ENCODE measurements around the gene RAD23B.

The RAD23B gene

DNA sequence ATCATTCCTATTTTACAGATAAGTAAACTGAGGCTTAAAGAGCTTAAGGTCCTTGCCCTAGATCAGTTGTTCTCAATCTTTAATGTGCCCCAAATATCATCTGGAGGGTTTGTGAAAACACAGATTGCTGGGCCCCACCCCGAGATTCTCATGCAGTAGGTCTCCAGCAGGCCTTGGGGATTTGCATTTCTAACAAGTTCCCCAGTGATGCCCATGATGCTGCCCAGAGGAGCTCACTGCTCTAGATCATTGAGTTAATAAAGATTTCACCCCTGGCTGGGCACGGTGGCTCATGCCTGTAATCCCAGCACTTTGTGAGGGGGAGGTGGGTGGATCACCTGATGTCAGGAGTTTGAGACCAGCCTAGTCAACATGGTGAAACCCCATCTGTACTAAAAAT is 42.8 kb upstream of the RAD23B start:
- H3K9ac ChIP-seq: no peak overlapping the region
- no peaks in the 10 kb centered on the region for H3K36me3 ChIP-seq (ENCODE audit: control insufficient read depth, insufficient read depth, low read length)
- no peak overlapping the region for H3K4me2 ChIP-seq (ENCODE audit: low read length)
- no peak for TF ChIP-seq CTCF (IDR thresholded peaks at IDR 0.05)
- no peaks in the 10 kb centered on the region for H3K79me2 ChIP-seq
- H3K9me3 ChIP-seq (ENCODE audit: control insufficient read depth, low read length): no peaks in the 10 kb centered on the region
- H2AFZ ChIP-seq: no peak overlapping the region
- no peaks in the 10 kb centered on the region for H3K27me3 ChIP-seq (ENCODE audit: control insufficient read depth, insufficient read depth, low read length)
- no peaks in the 10 kb centered on the region for H3K4me1 ChIP-seq
- H3K4me3 ChIP-seq (ENCODE audit: low read depth, low read length): no peak overlapping the region
- no peak overlapping the region for H3K27ac ChIP-seq

DNA sequence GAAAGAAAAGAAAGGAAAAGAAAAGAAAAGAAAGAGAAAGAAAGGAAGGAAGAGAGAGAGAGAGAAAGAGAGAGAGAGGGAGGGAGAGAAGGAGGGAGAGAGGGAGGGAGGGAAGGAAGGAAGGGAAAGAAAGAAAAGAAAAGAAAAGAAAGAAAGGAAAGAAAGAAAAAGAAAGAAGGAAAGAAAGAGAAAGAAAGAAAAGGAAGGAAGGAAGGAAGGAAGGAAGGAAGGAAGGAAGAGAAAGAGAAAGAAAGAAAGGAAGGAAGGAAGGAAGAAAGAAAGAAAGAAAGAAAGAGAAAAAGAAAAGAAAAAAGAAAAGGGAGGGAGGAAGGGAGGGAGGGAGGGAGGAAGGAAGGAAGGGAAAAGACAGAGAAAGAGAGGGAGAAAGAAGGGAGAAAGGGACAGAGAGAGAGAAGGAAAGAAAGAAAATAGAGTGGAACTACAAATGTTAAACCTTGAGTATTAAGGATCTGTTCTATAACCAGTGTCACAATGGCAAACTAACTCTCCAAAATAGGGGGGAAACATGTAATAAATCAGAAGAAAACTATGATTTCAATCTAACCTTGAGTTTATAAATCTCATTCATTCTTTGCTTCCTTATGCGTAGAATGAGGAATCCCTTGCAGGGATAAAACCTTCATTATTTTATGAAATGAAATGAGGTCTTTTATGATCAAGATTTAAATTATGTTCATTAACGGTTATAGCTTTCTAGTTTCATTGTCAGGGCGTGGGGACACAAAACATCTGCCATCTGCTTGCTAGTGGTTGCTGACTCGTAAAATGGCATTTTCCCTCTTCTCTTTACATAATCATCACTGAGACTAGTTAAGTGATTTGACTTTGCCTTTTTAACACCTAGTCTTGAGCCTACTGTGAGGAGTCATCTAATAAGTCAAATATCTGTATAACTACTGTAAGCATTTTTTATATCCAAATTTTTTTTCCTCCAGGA is 40.7 kb upstream of the RAD23B start:
- TF ChIP-seq CTCF (IDR thresholded peaks at IDR 0.05): no peak
- no peaks in the 10 kb centered on the region for H3K9me3 ChIP-seq (ENCODE audit: control insufficient read depth, low read length)
- no peak overlapping the region for H3K4me2 ChIP-seq (ENCODE audit: low read length)
- H3K36me3 ChIP-seq (ENCODE audit: control insufficient read depth, insufficient read depth, low read length): no peaks in the 10 kb centered on the region
- no peaks in the 10 kb centered on the region for H3K27me3 ChIP-seq (ENCODE audit: control insufficient read depth, insufficient read depth, low read length)
- no peak overlapping the region for H3K9ac ChIP-seq
- no peak overlapping the region for H3K4me3 ChIP-seq (ENCODE audit: low read depth, low read length)
- no peak overlapping the region for H3K27ac ChIP-seq
- H3K79me2 ChIP-seq: no peaks in the 10 kb centered on the region
- H3K4me1 ChIP-seq: no peaks in the 10 kb centered on the region
- no peak overlapping the region for H2AFZ ChIP-seq

DNA sequence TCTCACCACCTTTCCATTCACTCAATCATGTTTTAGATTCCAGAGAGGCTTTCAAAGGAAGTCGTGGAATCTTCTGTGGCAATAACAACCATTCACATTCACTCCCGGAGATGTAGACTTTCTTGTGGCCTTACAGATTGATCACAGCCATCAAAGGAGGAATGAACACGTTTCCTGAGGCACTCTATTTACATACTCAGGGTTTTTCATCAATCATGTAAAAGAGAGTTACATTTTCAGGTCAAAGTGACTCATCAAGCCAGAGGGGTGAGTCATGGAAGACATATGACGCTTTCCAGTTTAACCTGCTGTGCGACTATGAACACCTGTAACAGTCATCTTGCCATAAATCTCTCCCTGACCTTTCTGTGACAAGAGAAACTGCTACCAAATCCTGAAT is 39.3 kb upstream of the RAD23B start:
- Histone ChIP-seq H3K4me1 (no peaks in the 10 kb centered on the region), H3K79me2 (no peaks in the 10 kb centered on the region), H3K36me3 (ENCODE audit: control insufficient read depth, insufficient read depth, low read length) (no peaks in the 10 kb centered on the region), H3K9me3 (ENCODE audit: control insufficient read depth, low read length) (no peaks in the 10 kb centered on the region), H2AFZ (no peak overlapping the region), H3K4me2 (ENCODE audit: low read length) (no peak overlapping the region), H3K27me3 (ENCODE audit: control insufficient read depth, insufficient read depth, low read length) (no peaks in the 10 kb centered on the region), H3K27ac (no peak overlapping the region), H3K4me3 (ENCODE audit: low read depth, low read length) (no peak overlapping the region), H3K9ac (no peak overlapping the region)
- TF ChIP-seq CTCF (IDR thresholded peaks at IDR 0.05): no peak

DNA sequence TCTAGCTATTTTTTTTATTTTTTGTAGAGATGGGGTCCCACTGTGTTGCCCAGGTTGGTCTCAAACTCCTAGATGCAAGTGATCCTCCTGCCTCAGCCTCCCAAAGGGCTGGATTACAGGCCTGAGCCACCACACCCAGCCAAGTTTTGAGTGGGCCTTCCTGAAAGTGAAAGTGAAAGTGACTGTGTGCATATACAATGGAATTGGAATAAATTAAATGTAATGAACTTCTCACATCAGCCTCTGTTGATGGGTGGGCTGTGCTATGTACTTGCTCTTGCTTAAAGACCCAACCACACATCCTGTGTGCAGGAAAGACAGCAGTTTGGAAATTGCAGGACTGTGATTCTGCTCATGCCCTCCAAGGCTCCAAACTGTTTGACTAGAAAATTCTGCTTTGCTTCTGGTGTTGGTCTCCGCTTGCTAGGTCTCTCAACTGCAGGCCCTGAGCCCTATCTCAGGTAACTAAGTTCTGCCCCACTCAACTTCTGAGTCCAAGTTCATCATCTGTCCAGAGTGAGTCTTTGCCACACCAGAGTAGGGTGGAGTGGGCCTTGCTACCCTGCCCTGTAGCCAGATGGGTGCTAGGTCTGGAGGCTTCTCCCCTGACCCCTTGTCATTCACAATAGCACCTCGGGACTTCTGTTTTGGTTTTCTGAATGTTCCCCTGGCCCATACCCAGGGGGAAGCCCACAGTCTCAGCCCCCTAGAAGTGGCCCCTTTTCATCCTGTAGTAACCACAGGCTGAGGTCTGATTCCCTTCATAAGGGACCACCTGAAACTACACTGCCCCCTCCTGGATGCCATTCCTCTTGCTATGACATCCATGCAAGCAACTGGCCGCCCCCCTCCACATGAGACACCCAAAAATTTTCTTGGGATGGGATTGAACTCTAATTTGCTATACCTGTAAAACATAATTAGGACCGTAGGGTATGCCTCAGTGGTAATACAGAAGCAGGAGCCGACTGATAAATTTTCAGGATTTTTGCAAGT is 36.5 kb upstream of the RAD23B start:
- H3K27me3 ChIP-seq (ENCODE audit: control insufficient read depth, insufficient read depth, low read length): no peaks in the 10 kb centered on the region
- no peak overlapping the region for H3K9ac ChIP-seq
- no peaks in the 10 kb centered on the region for H3K4me1 ChIP-seq
- H3K36me3 ChIP-seq (ENCODE audit: control insufficient read depth, insufficient read depth, low read length): no peaks in the 10 kb centered on the region
- H2AFZ ChIP-seq: no peak overlapping the region
- no peaks in the 10 kb centered on the region for H3K79me2 ChIP-seq
- no peak overlapping the region for H3K27ac ChIP-seq
- H3K9me3 ChIP-seq (ENCODE audit: control insufficient read depth, low read length): no peaks in the 10 kb centered on the region
- no peak for TF ChIP-seq CTCF (IDR thresholded peaks at IDR 0.05)
- no peak overlapping the region for H3K4me3 ChIP-seq (ENCODE audit: low read depth, low read length)
- H3K4me2 ChIP-seq (ENCODE audit: low read length): no peak overlapping the region

Data from parathyroid adenoma (tissue), 2 donors.